HL-60 (cell line): ENCODE measurements around the gene DUSP28.

Experiments
- DNase-seq, 2 experiments: peaks; one replicate each; pipeline ENCODE4 v3.0.0-alpha.2; 2010 to 2020; ENCODE audit warnings: low read depth in 1 of 2, low spot score in 1 of 2
- H3K27ac ChIP-seq: fragments of 250-450 bp; sonication (Bioruptor Pico); replicated peaks from 2 replicates; pipeline ENCODE4 v1.5.1; 2020; ENCODE audit warnings: mild to moderate bottlenecking, moderate library complexity
- H3K27me3 ChIP-seq: fragments of 250-450 bp; sonication (Bioruptor Pico); 2 replicates; pipeline ENCODE4 v1.5.1; 2021; ENCODE audit warnings: mild to moderate bottlenecking, moderate library complexity; ENCODE audit not compliant: insufficient read depth, poor library complexity, severe bottlenecking
- H3K4me3 ChIP-seq: replicated peaks from 2 replicates; pipeline ENCODE4 v1.5.1; 2011; ENCODE audit warnings: mild to moderate bottlenecking, control low read depth, low read length; ENCODE audit not compliant: insufficient read depth
- CTCF ChIP-seq: IDR thresholded peaks from one replicate; pipeline ENCODE4 v1.5.1; 2011; ENCODE audit warnings: low read length, control low read depth, inconsistent platforms; ENCODE audit not compliant: insufficient read depth
- GABPA ChIP-seq: IDR thresholded peaks from 2 replicates; pipeline ENCODE4 v1.6.1; 2012; ENCODE audit warnings: low read depth
- POLR2AphosphoS5 ChIP-seq: IDR thresholded peaks from 2 replicates; pipeline ENCODE4 v1.6.1; 2012; ENCODE audit warnings: low read depth
- REST ChIP-seq: IDR thresholded peaks from 2 replicates; pipeline ENCODE4 v1.6.1; 2012; ENCODE audit warnings: low read depth; ENCODE audit not compliant: insufficient replicate concordance
- SPI1 ChIP-seq: IDR thresholded peaks from 2 replicates; pipeline ENCODE4 v1.6.1; 2012; ENCODE audit warnings: low read depth, mild to moderate bottlenecking, borderline replicate concordance

The DUSP28 gene

GRCh38 chr2:240581811-240582210, 21.7 kb downstream of the DUSP28 start:
- no peak for DNase-seq
- Histone ChIP-seq H3K27ac (no peak overlapping the region), H3K4me3 (no peak overlapping the region), H3K27me3 (no peaks in the 10 kb centered on the region)
- TF ChIP-seq CTCF: no peak
- no peak for TF ChIP-seq REST
- TF ChIP-seq GABPA: no peak
- TF ChIP-seq SPI1: no peak
- no peak for TF ChIP-seq POLR2AphosphoS5

- Histone ChIP-seq H3K4me3 (no peak overlapping the region), H3K27me3 (no peaks in the 10 kb centered on the region), H3K27ac (no peak overlapping the region)
- TF ChIP-seq SPI1 (no peak), POLR2AphosphoS5 (no peak), REST (no peak), CTCF (no peak), GABPA (no peak)
- DNase-seq: no peak
These were observed 22.6 kb downstream of the DUSP28 start for GRCh38 chr2:240582781-240583180.

- no peak for DNase-seq
- TF ChIP-seq CTCF: no peak
- no peak for TF ChIP-seq POLR2AphosphoS5
- no peak for TF ChIP-seq REST
- no peak for TF ChIP-seq SPI1
- TF ChIP-seq GABPA: no peak
- Histone ChIP-seq H3K27me3 (no peaks in the 10 kb centered on the region), H3K4me3 (no peak overlapping the region), H3K27ac (peak overlapping the region; percentile 43)
These were observed 23.6 kb downstream of the DUSP28 start for GRCh38 chr2:240583774-240584173.
